ENCODE results near the gene MYCBP2.
A peak's percentile ranks its signal among the peaks of the same experiment; 100 is the strongest.

Gene MYCBP2

DNA sequence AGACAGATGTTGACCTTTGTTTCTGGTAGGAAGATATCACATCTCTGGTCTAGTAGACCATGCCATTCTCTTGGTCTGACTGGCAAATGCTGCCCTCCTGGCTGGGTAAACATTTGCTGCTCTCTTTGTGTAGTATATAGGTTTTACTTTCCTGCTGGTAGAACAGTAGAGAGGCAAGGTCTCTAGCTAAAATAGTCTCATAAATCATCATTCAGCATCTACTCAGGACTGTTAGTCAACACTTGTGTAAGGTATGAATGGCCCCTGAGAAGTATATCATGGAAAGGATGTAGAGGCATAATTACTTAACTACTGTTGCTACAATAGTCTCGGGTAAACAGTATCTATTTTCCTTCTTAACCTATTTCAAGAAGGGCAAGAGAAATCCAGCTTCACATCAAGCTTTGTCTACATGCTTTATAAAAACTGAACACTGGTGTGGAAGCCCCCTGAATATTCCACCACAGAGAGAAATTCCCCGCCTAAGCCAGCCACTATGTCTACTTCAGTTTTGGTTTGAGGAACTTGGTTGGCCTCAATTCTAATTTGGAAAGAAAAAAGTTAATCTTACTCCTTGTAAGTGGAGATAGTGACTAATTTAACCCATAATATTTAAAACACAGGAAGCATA is 18.4 kb upstream of the MYCBP2 start:
- H3K4me3 ChIP-seq (replicated peaks; ENCODE audit: low read depth, low read length): no peak overlapping the region; the same call in 1 of the 2 replicates
- TF ChIP-seq, protein P1, sequence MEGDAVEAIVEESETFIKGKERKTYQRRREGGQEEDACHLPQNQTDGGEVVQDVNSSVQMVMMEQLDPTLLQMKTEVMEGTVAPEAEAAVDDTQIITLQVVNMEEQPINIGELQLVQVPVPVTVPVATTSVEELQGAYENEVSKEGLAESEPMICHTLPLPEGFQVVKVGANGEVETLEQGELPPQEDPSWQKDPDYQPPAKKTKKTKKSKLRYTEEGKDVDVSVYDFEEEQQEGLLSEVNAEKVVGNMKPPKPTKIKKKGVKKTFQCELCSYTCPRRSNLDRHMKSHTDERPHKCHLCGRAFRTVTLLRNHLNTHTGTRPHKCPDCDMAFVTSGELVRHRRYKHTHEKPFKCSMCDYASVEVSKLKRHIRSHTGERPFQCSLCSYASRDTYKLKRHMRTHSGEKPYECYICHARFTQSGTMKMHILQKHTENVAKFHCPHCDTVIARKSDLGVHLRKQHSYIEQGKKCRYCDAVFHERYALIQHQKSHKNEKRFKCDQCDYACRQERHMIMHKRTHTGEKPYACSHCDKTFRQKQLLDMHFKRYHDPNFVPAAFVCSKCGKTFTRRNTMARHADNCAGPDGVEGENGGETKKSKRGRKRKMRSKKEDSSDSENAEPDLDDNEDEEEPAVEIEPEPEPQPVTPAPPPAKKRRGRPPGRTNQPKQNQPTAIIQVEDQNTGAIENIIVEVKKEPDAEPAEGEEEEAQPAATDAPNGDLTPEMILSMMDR (IDR thresholded peaks at IDR 0.05; ENCODE audit: insufficient read depth, low read length, poor library complexity, severe bottlenecking): no peak
- DNase-seq (ENCODE audit: extremely low read depth, insufficient read length): peak; percentile 57
- no peaks in the 10 kb centered on the region for H3K36me3 ChIP-seq (ENCODE audit: control insufficient read depth, insufficient read depth, low read length)
- H3K27me3 ChIP-seq (replicated peaks; ENCODE audit: control insufficient read depth, insufficient read depth, low read length): no peaks in the 10 kb centered on the region

DNA sequence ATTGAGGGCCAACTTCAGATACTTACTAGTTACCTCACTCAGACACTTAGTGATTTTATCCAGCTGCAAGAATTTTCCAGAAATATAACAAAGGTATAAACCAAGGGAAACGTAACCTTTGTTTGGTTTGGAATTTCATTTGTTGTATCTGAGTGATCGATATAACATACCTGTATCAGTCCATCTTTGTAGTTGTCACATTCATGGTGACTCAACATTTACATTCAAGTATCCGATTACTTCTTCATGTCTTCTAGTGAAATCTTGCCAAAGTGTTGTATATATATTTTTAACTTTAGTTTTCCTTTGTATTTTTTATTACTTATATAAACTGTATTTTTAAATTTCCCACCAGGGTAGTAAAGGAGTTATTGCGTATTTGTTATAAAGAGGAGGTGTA is 16.9 kb upstream of the MYCBP2 start:
- H3K27me3 ChIP-seq (replicated peaks; ENCODE audit: control insufficient read depth, insufficient read depth, low read length): no peaks in the 10 kb centered on the region
- DNase-seq (ENCODE audit: extremely low read depth, insufficient read length): no peak
- no peak overlapping the region for H3K4me3 ChIP-seq (replicated peaks; ENCODE audit: low read depth, low read length)
- TF ChIP-seq, protein P1 (IDR thresholded peaks at IDR 0.05; ENCODE audit: insufficient read depth, low read length, poor library complexity, severe bottlenecking): no peak
- no peaks in the 10 kb centered on the region for H3K36me3 ChIP-seq (ENCODE audit: control insufficient read depth, insufficient read depth, low read length)

DNA sequence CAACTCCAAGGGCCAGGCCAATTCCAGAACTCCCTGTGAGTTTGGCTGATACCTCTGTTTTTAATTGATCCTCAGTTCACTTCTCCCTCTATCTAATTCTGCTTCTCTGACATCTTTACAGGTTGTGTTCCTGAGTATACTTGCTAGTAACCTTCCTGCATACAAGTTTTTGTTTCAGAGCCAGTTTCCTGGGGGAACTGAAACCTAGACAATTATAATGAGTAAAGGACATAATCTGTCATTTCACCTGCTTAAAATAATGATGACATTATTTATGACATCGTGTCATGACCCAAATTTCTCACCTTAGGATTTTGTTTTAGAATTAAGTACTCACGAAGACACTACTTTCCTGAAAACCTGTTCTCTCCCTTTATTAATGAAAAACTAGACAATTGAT is 12.5 kb upstream of the MYCBP2 start:
- H3K36me3 ChIP-seq (ENCODE audit: control insufficient read depth, insufficient read depth, low read length): no peaks in the 10 kb centered on the region
- no peaks in the 10 kb centered on the region for H3K27me3 ChIP-seq (replicated peaks; ENCODE audit: control insufficient read depth, insufficient read depth, low read length)
- DNase-seq (ENCODE audit: extremely low read depth, insufficient read length): peak; percentile 68
- TF ChIP-seq, protein P1 (IDR thresholded peaks at IDR 0.05; ENCODE audit: insufficient read depth, low read length, poor library complexity, severe bottlenecking): no peak
- peak overlapping the region; percentile 35 for H3K4me3 ChIP-seq (replicated peaks; ENCODE audit: low read depth, low read length)

DNA sequence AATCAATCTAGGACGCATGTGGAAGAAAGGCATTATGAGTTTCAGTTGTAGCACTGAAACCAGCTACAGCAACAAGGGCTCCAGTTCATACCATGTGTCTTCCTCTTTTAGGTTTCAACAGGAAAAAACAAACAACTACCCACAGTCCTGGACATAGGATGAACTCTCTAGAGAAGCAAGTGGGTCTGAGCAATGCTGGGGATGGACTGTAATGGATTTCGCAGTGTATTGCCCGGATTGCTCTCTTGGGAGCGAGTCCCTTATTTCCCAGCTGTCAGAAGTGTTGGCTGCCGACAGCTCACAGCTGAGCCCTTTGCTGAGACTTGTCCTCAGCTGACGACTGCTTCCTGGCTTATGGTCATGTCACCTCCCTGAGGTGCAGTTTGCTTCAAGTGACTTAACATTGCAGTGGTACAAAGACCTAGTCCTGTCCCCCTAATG is 12.1 kb upstream of the MYCBP2 start:
- Histone ChIP-seq H3K4me3 (replicated peaks; ENCODE audit: low read depth, low read length) (peak overlapping the region; percentile 35), H3K36me3 (ENCODE audit: control insufficient read depth, insufficient read depth, low read length) (no peaks in the 10 kb centered on the region), H3K27me3 (replicated peaks; ENCODE audit: control insufficient read depth, insufficient read depth, low read length) (no peaks in the 10 kb centered on the region)
- TF ChIP-seq, protein P1 (IDR thresholded peaks at IDR 0.05; ENCODE audit: insufficient read depth, low read length, poor library complexity, severe bottlenecking): no peak
- peak; percentile 76 for DNase-seq (ENCODE audit: extremely low read depth, insufficient read length)

DNA sequence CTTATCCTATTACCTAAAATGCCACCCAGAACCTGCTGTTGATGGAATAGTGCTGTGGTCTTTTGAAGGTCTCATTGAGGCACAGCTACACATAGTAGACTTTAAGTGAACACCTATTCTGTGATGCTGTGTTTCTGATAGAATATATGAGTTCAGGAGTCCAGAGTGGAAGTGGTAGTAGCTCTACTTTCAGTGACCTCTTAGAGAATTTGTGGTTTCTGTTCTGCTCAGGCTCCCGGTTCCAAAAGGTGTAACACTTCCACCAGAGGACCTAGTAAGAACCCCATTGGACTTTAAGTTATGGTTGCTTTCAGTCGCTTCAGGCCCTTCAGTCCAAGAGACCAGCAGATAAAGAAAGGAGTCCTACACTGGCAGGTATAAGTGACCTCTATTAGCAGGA is 11.4 kb upstream of the MYCBP2 start:
- DNase-seq (ENCODE audit: extremely low read depth, insufficient read length): no peak
- Histone ChIP-seq H3K4me3 (replicated peaks; ENCODE audit: low read depth, low read length) (no peak overlapping the region), H3K36me3 (ENCODE audit: control insufficient read depth, insufficient read depth, low read length) (no peaks in the 10 kb centered on the region), H3K27me3 (replicated peaks; ENCODE audit: control insufficient read depth, insufficient read depth, low read length) (no peaks in the 10 kb centered on the region)
- TF ChIP-seq, protein P1 (IDR thresholded peaks at IDR 0.05; ENCODE audit: insufficient read depth, low read length, poor library complexity, severe bottlenecking): no peak

DNA sequence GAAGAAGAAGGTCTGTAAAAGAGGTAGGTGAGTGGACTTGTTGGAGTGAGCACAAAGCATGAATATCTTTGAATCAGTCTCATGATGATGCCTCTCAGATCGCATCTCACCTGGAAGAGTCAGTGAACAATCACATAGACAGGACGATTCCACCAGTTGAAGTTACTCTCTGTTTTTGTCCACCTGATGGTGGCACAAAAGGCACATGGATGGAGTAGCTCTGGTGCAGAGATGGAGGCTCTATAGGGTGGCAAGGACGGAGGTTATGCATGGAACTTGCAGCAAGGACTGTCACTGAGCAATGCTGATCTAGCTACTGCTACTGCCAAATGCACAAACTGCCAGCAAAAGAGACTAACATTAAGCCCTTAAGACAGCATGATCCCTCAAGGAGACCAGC is 10.3 kb upstream of the MYCBP2 start:
- Histone ChIP-seq H3K4me3 (replicated peaks; ENCODE audit: low read depth, low read length) (no peak overlapping the region), H3K27me3 (replicated peaks; ENCODE audit: control insufficient read depth, insufficient read depth, low read length) (no peaks in the 10 kb centered on the region), H3K36me3 (ENCODE audit: control insufficient read depth, insufficient read depth, low read length) (no peaks in the 10 kb centered on the region)
- TF ChIP-seq, protein P1 (IDR thresholded peaks at IDR 0.05; ENCODE audit: insufficient read depth, low read length, poor library complexity, severe bottlenecking): no peak
- no peak for DNase-seq (ENCODE audit: extremely low read depth, insufficient read length)

All from GM06990 (cell line).